Lung (tissue), 12 donors: ENCODE data around the gene BTBD1. TPM values are rescaled to one million over a fixed set of nuclear protein-coding genes. Genes with fewer than 3 reads are reported as not detected.

ENCODE experiments used
- ATAC-seq: fragments of 200-7000 bp; cut with Tn5 transposase; one replicate; pipeline ENCODE4 v1.9.1; 2020; ENCODE audit warnings: moderate number of reproducible peaks; ENCODE audit not compliant: insufficient read depth, low FRiP score
- DNase-seq, 3 donors: peaks; one replicate each; pipeline ENCODE4 v3.0.0-alpha.2; 2013 to 2017
- H3K27ac ChIP-seq, 2 donors: one replicate each; pipeline ENCODE4 v1.5.1; 2013; ENCODE audit warnings: mild to moderate bottlenecking in 2 of 2, moderate library complexity in 2 of 2, control low read depth in 1 of 2, inconsistent platforms in 1 of 2, low read depth in 1 of 2, low read length in 1 of 2
- H3K27me3 ChIP-seq, 3 donors: one replicate each; pipeline ENCODE4 v1.5.1; 2013; ENCODE audit warnings: low read length in 2 of 3; ENCODE audit not compliant: control insufficient read depth in 3 of 3, insufficient read depth in 3 of 3
- H3K36me3 ChIP-seq, 4 donors: one replicate each; pipeline ENCODE4 v1.5.1; 2013; ENCODE audit warnings: low read length in 4 of 4, mild to moderate bottlenecking in 1 of 4, moderate library complexity in 1 of 4; ENCODE audit not compliant: control insufficient read depth in 4 of 4, insufficient read depth in 4 of 4
- H3K4me1 ChIP-seq, 5 donors: one replicate each; pipeline ENCODE4 v1.5.1; 2013; ENCODE audit warnings: low read length in 5 of 5, mild to moderate bottlenecking in 2 of 5, moderate library complexity in 1 of 5; ENCODE audit not compliant: control insufficient read depth in 5 of 5, insufficient read depth in 5 of 5
- H3K4me3 ChIP-seq: one replicate; pipeline ENCODE4 v1.5.1; 2013; ENCODE audit warnings: mild to moderate bottlenecking, control low read depth, moderate library complexity
- H3K9ac ChIP-seq, 2 donors: one replicate each; pipeline ENCODE4 v1.5.1; 2013; ENCODE audit warnings: low read length in 2 of 2, control low read depth in 1 of 2; ENCODE audit not compliant: insufficient read depth in 1 of 2
- H3K9me3 ChIP-seq, 4 donors: one replicate each; pipeline ENCODE4 v1.5.1; 2013; ENCODE audit warnings: low read length in 3 of 4, mild to moderate bottlenecking in 1 of 4, moderate library complexity in 1 of 4; ENCODE audit not compliant: control insufficient read depth in 4 of 4, insufficient read depth in 3 of 4
- WGBS, 2 donors: extraction: QIAGEN DNeasy Blood & Tissue Kit; methylation state at CpG; one replicate each; pipeline ENCODE4 v1.1.7; 2013; 5-methylcytosine and 5-hydroxymethylcytosine counted together
- polyA plus RNA-seq, 2 donors: library from polyadenylated mRNA; stranded (reverse); fragments of 200-250 nt; gene quantifications; one replicate each; pipeline ENCODE4 v1.2.1, GENCODE V29; 2013
- total RNA-seq, 2 donors: library from RNA; depleted of rRNA in 1 of 2; stranded (reverse); fragments of >200 nt in 1 of 2; gene quantifications; one replicate each; pipeline ENCODE4 v1.2.1, GENCODE V29; 2014 to 2021
- TF ChIP-seq, protein P1 (sequence below): IDR thresholded peaks from 2 replicates; pipeline ENCODE4 v1.5.1; 2012; ENCODE audit warnings: mild to moderate bottlenecking; ENCODE audit errors: control extremely low read depth, extremely low read depth
- donor health status: control.
- donor health status: control.
- donor health status: Bipolar disorder and iron deficiency.
- donor health status: healthy.
- donor health status: DM: yes; HTN: yes; CAD: no.

BTBD1 gene
- total and polyA plus RNA-seq, 4 donors, result 10.7 to 71.0 (median 37.0) TPM

DNA sequence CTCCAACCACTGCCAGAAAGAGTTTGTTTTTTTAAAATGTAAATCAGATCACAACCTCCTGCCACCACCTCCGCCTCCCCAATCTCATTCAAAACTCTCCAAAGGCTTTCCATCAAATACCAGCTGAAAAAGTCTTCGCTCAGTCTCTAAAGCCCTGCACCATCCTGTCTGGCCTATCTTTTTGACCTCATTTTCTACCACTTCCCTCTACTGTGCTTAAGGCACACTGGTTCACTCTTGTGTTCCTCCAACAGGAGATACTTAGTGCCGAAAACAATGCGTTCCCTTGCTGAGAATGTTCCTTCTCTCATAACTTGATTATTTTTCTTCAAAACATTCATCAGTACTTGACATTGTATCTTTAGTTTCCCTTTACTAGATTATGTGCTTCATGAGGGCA, 3.5 kb downstream of the BTBD1 start:
- H3K4me3 ChIP-seq, result no peak overlapping the region
- no peak overlapping the region for H3K27ac ChIP-seq
- no peaks in the 10 kb centered on the region for H3K9me3 ChIP-seq
- ATAC-seq (no peak), DNase-seq (no peak)
- TF ChIP-seq, protein P1, sequence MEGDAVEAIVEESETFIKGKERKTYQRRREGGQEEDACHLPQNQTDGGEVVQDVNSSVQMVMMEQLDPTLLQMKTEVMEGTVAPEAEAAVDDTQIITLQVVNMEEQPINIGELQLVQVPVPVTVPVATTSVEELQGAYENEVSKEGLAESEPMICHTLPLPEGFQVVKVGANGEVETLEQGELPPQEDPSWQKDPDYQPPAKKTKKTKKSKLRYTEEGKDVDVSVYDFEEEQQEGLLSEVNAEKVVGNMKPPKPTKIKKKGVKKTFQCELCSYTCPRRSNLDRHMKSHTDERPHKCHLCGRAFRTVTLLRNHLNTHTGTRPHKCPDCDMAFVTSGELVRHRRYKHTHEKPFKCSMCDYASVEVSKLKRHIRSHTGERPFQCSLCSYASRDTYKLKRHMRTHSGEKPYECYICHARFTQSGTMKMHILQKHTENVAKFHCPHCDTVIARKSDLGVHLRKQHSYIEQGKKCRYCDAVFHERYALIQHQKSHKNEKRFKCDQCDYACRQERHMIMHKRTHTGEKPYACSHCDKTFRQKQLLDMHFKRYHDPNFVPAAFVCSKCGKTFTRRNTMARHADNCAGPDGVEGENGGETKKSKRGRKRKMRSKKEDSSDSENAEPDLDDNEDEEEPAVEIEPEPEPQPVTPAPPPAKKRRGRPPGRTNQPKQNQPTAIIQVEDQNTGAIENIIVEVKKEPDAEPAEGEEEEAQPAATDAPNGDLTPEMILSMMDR, result no peak
- H3K9ac ChIP-seq, result no peak overlapping the region
- H3K4me1 ChIP-seq, result peaks cover 0 to 45% (median 25%) of the 10 kb centered on the region in 5 donors
- WGBS, 2 donors, result 52 to 77% methylated on average over 4 of the region's 4 CpGs
- H3K36me3 ChIP-seq, result peaks cover 0 to 7% (median 1%) of the 10 kb centered on the region in 4 donors
- H3K27me3 ChIP-seq, result no peaks in the 10 kb centered on the region

GRCh38 chr15:83062768-83063180, 4.3 kb downstream of the BTBD1 start:
- DNase-seq (no peak), ATAC-seq (no peak)
- Histone ChIP-seq H3K27me3 (no peaks in the 10 kb centered on the region), H3K9ac (no peak overlapping the region), H3K9me3 (no peaks in the 10 kb centered on the region), H3K36me3 (peaks cover 0 to 7% (median 2%) of the 10 kb centered on the region in 4 donors), H3K4me3 (no peak overlapping the region), H3K4me1 (peaks cover 0 to 45% (median 25%) of the 10 kb centered on the region in 5 donors), H3K27ac (no peak overlapping the region)
- TF ChIP-seq, protein P1, result no peak
- 31 to 45% methylated on average over 3 of the region's 3 CpGs for WGBS, 2 donors

DNA sequence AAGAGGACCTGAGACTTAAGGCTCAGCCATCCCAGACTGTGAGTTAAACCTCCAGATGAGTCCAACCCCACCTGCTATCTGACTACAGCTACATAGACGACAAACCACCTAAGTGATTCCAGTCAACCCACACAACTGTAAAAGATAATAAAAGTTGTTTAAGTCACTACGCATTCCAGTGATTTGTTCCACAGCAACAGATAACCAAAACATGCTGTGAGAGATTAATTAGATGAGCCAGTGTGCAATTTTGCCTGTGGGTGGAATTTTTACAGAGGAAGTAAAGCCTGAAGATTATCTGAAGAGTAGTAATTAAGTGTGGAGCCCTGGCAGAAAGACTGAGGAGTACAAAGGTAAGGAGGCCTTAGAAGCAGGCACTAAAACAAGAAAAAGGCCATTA, 5.4 kb downstream of the BTBD1 start:
- Histone ChIP-seq H3K9ac (no peak overlapping the region), H3K9me3 (no peaks in the 10 kb centered on the region), H3K27me3 (no peaks in the 10 kb centered on the region), H3K4me3 (no peak overlapping the region), H3K4me1 (peaks cover 0 to 51% (median 30%) of the 10 kb centered on the region in 5 donors), H3K27ac (no peak overlapping the region), H3K36me3 (peaks cover 0 to 7% (median 2%) of the 10 kb centered on the region in 4 donors)
- WGBS, 2 donors, result 63 to 74% methylated on average over 2 of the region's 2 CpGs
- ATAC-seq (no peak), DNase-seq (no peak)
- TF ChIP-seq, protein P1, result no peak
